Measurements from ENCODE around the gene HOOK1. TPM values are rescaled to one million over a fixed set of nuclear protein-coding genes. Genes with fewer than 3 reads are reported as not detected.

HOOK1 gene
- total and polyA plus RNA-seq, 8 donors: 10.9 to 32.0 (median 24.7) TPM

- Histone ChIP-seq H3K4me1 (peaks cover 0 to 14% (median 10%) of the 10 kb centered on the region in 3 donors), H3K36me3 (no peaks in the 10 kb centered on the region), H3K27ac (no peak overlapping the region), H3K9me3 (no peaks in the 10 kb centered on the region), H3K27me3 (no peaks in the 10 kb centered on the region), H3K4me3 (no peak overlapping the region)
- no peak for TF ChIP-seq CTCF (IDR thresholded peaks at IDR 0.05)
- no peak for FAIRE-seq
- no peak for DNase-seq
- intact Hi-C loops (cut with DNase I): no loop called here
- 59 to 67% methylated on average over 10 of the region's 10 CpGs for WGBS, 2 donors
- ATAC-seq: peak; percentile 40 to 79 (median 78)
Observed at GRCh38 chr1:59768792-59769735, 45.7 kb upstream of the HOOK1 start.

GRCh38 chr1:59769736-59770095, 45.0 kb upstream of the HOOK1 start:
- Histone ChIP-seq H3K4me3 (no peak overlapping the region), H3K4me1 (peaks cover 0 to 14% (median 10%) of the 10 kb centered on the region in 3 donors), H3K36me3 (no peaks in the 10 kb centered on the region), H3K27me3 (no peaks in the 10 kb centered on the region), H3K27ac (no peak overlapping the region), H3K9me3 (no peaks in the 10 kb centered on the region)
- no peak for TF ChIP-seq CTCF (IDR thresholded peaks at IDR 0.05)
- 94 to 95% methylated on average over 4 of the region's 4 CpGs for whole genome bisulfite sequencing, 2 donors
- intact Hi-C loops (cut with DNase I): no loop called here
- FAIRE-seq (no peak), ATAC-seq (no peak), DNase-seq (no peak)

GRCh38 chr1:59771361-59771760, 43.4 kb upstream of the HOOK1 start:
- DNase-seq (no peak), ATAC-seq (no peak), FAIRE-seq (no peak)
- intact Hi-C loops (cut with DNase I): no loop called here
- TF ChIP-seq CTCF (IDR thresholded peaks at IDR 0.05): no peak
- no peaks in the 10 kb centered on the region for H3K27me3 ChIP-seq
- H3K9me3 ChIP-seq: no peaks in the 10 kb centered on the region
- H3K4me1 ChIP-seq: peaks cover 0 to 14% (median 10%) of the 10 kb centered on the region in 3 donors
- H3K36me3 ChIP-seq: no peaks in the 10 kb centered on the region
- H3K4me3 ChIP-seq: no peak overlapping the region
- no peak overlapping the region for H3K27ac ChIP-seq
- WGBS, 2 donors: 76 to 79% methylated on average over 3 of the region's 3 CpGs

GRCh38 chr1:59775480-59775879, 39.3 kb upstream of the HOOK1 start:
- Histone ChIP-seq H3K9me3 (no peaks in the 10 kb centered on the region), H3K4me3 (no peak overlapping the region), H3K27me3 (no peaks in the 10 kb centered on the region), H3K36me3 (no peaks in the 10 kb centered on the region), H3K27ac (no peak overlapping the region), H3K4me1 (peaks cover 0 to 14% (median 10%) of the 10 kb centered on the region in 3 donors)
- FAIRE-seq: no peak
- intact Hi-C loops (cut with DNase I): no loop called here
- no peak for TF ChIP-seq CTCF (IDR thresholded peaks at IDR 0.05)
- ATAC-seq: no peak
- no peak for DNase-seq
- 80 to 88% methylated on average over 4 of the region's 4 CpGs for WGBS, 2 donors
